Caco-2 (cell line): ENCODE data around the gene PPM1H. TPM values are rescaled to one million over a fixed set of nuclear protein-coding genes. Genes with fewer than 3 reads are reported as not detected.

ENCODE experiments used
- BruUV-seq: library from RNA; stranded (reverse); fragments of 400-500 nt; replicated peaks from 2 replicates; lab custom pipeline; 2021; lab: Mats Ljungman, UMichigan
- CTCF ChIA-PET: fragments of 300-600 bp; sonication (Branson Sonifier 250); formaldehyde crosslinking; loops from one replicate; lab custom pipeline; 2022; ENCODE audit warnings: antibody characterized with exemption; lab: Charles Lee
- POLR2A ChIA-PET: fragments of 300-600 bp; sonication (Branson Sonifier 250); formaldehyde crosslinking; loops from one replicate; lab custom pipeline; 2022; ENCODE audit warnings: antibody characterized with exemption; lab: Charles Lee
- DNase-seq, 2 experiments: peaks; one replicate each; pipeline versions ENCODE4 v3.0.0 to v3.0.0-alpha.2; 2020 to 2022
- H3K27me3 ChIP-seq: replicated peaks from 2 replicates; pipeline ENCODE4 v1.6.0; 2011; ENCODE audit warnings: low read length; ENCODE audit not compliant: control insufficient read depth, insufficient read depth
- H3K36me3 ChIP-seq: 2 replicates; pipeline ENCODE4 v1.5.1; 2011; ENCODE audit warnings: low read length; ENCODE audit not compliant: control insufficient read depth, insufficient read depth
- H3K4me1 ChIP-seq: fragments of 250-450 bp; sonication (Bioruptor Pico); 2 replicates; pipeline ENCODE4 v1.5.1; 2020; ENCODE audit warnings: mild to moderate bottlenecking
- H3K4me3 ChIP-seq: 2 replicates; pipeline ENCODE4 v1.5.1; 2011; ENCODE audit warnings: low read depth, mild to moderate bottlenecking, control low read depth, low read length
- H3K9me3 ChIP-seq: fragments of 250-450 bp; sonication (Bioruptor Pico); 2 replicates; pipeline ENCODE4 v1.5.1; 2020; ENCODE audit warnings: mild to moderate bottlenecking, moderate library complexity
- H3K27ac Mint-ChIP-seq: one replicate; pipeline ENCODE4 v1.8.0; 2022; ENCODE audit warnings: mixed read lengths; ENCODE audit not compliant: unreplicated experiment
- H3K27me3 Mint-ChIP-seq: one replicate; pipeline ENCODE4 v1.8.0; 2022; ENCODE audit warnings: mixed read lengths; ENCODE audit not compliant: insufficient read depth, unreplicated experiment
- H3K36me3 Mint-ChIP-seq: one replicate; pipeline ENCODE4 v1.8.0; 2022; ENCODE audit warnings: mild to moderate bottlenecking, mixed read lengths; ENCODE audit not compliant: insufficient read depth, unreplicated experiment
- H3K4me1 Mint-ChIP-seq: one replicate; pipeline ENCODE4 v1.8.0; 2022; ENCODE audit warnings: low read depth, mixed read lengths; ENCODE audit not compliant: unreplicated experiment
- H3K4me3 Mint-ChIP-seq: one replicate; pipeline ENCODE4 v1.8.0; 2022; ENCODE audit warnings: mild to moderate bottlenecking, moderate library complexity, mixed read lengths; ENCODE audit not compliant: unreplicated experiment
- H3K9me3 Mint-ChIP-seq: one replicate; pipeline ENCODE4 v1.8.0; 2022; ENCODE audit warnings: mixed read lengths; ENCODE audit not compliant: unreplicated experiment
- CTCF ChIP-seq, 2 experiments: fragments of 200-600 bp in 1 of 2; IDR thresholded peaks; 1 replicate in 1 of 2; 2 replicates in 1 of 2; pipeline versions ENCODE4 v1.5.1 to v1.8.0; 2011 to 2022; ENCODE audit warnings: antibody characterized with exemption in 1 of 2, control low read depth in 1 of 2, inconsistent platforms in 1 of 2, low read depth in 1 of 2, low read length in 1 of 2, mild to moderate bottlenecking in 1 of 2, moderate library complexity in 1 of 2; ENCODE audit not compliant: insufficient read depth in 1 of 2, severe bottlenecking in 1 of 2, unreplicated experiment in 1 of 2
- intact Hi-C: fragments of 100-400 bp; cut with micrococcal nuclease; formaldehyde crosslinking; loops from one replicate; pipeline ENCODE4 v1.10.0; 2022; ENCODE audit not compliant: unreplicated experiment
- total RNA-seq: library from RNA; stranded (reverse); gene quantifications from 2 replicates; pipeline ENCODE4 v1.2.3, GENCODE V29; 2022

Gene PPM1H
- total RNA-seq, 1 experiment from 2014 or later = 151 TPM

- H3K36me3 ChIP-seq = peaks cover 2% of the 10 kb centered on the region; the same call in 1 of the 2 replicates
- intact Hi-C loops = no loop called here
- Mint-ChIP-seq H3K9me3 (no peaks in the 10 kb centered on the region), H3K27me3 (no peaks in the 10 kb centered on the region), H3K36me3 (peaks cover 80% of the 10 kb centered on the region), H3K27ac (peak overlapping the region; percentile 80), H3K4me3 (no peak overlapping the region), H3K4me1 (peaks cover 56% of the 10 kb centered on the region)
- TF ChIP-seq CTCF (IDR thresholded peaks at IDR 0.05; ENCODE audit: insufficient read depth in 1 of 2, low read depth in 1 of 2, low read length in 1 of 2, severe bottlenecking in 1 of 2, unreplicated experiment in 1 of 2) = no peak
- DNase-seq = no peak
- no TSS peak for BruUV-seq
- CTCF ChIA-PET = no interaction called here
- H3K4me3 ChIP-seq = no peak overlapping the region
- H3K4me1 ChIP-seq = peaks cover 75% of the 10 kb centered on the region
- H3K27me3 ChIP-seq = no peaks in the 10 kb centered on the region
- POLR2A ChIA-PET = no interaction called here
- no peaks in the 10 kb centered on the region for H3K9me3 ChIP-seq
Observed at GRCh38 chr12:62724285-62724684, 210.7 kb downstream of the PPM1H start.

GRCh38 chr12:62722971-62723680 lies 211.8 kb downstream of the PPM1H start:
- POLR2A ChIA-PET = no interaction called here
- Histone ChIP-seq H3K4me1 (peaks cover 70% of the 10 kb centered on the region), H3K9me3 (no peaks in the 10 kb centered on the region), H3K4me3 (no peak overlapping the region), H3K27me3 (no peaks in the 10 kb centered on the region), H3K36me3 (peaks cover 2% of the 10 kb centered on the region; the same call in 1 of the 2 replicates)
- no peak for TF ChIP-seq CTCF (IDR thresholded peaks at IDR 0.05; ENCODE audit: insufficient read depth in 1 of 2, low read depth in 1 of 2, low read length in 1 of 2, severe bottlenecking in 1 of 2, unreplicated experiment in 1 of 2)
- intact Hi-C loops = no loop called here
- CTCF ChIA-PET = no interaction called here
- no TSS peak for BruUV-seq
- Mint-ChIP-seq H3K9me3 (no peaks in the 10 kb centered on the region), H3K4me1 (peaks cover 51% of the 10 kb centered on the region), H3K27me3 (no peaks in the 10 kb centered on the region), H3K36me3 (peaks cover 80% of the 10 kb centered on the region), H3K27ac (peak overlapping the region; percentile 80), H3K4me3 (no peak overlapping the region)
- DNase-seq = no peak

- ChIA-PET POLR2A (no interaction called here), CTCF (no interaction called here)
- H3K27ac Mint-ChIP-seq = peak overlapping the region; percentile 70
- no peak overlapping the region for H3K4me3 Mint-ChIP-seq
- H3K4me3 ChIP-seq = no peak overlapping the region
- no peak for DNase-seq
- no peaks in the 10 kb centered on the region for H3K9me3 Mint-ChIP-seq
- no peak for TF ChIP-seq CTCF (IDR thresholded peaks at IDR 0.05; ENCODE audit: insufficient read depth in 1 of 2, low read depth in 1 of 2, low read length in 1 of 2, severe bottlenecking in 1 of 2, unreplicated experiment in 1 of 2)
- no peaks in the 10 kb centered on the region for H3K27me3 ChIP-seq
- H3K27me3 Mint-ChIP-seq = no peaks in the 10 kb centered on the region
- peaks cover 46% of the 10 kb centered on the region for H3K4me1 Mint-ChIP-seq
- peaks cover 83% of the 10 kb centered on the region for H3K36me3 Mint-ChIP-seq
- BruUV-seq = no TSS peak
- peaks cover 50% of the 10 kb centered on the region for H3K4me1 ChIP-seq
- H3K9me3 ChIP-seq = no peaks in the 10 kb centered on the region
- intact Hi-C loops = no loop called here
- peaks cover 2% of the 10 kb centered on the region; the same call in 1 of the 2 replicates for H3K36me3 ChIP-seq
Observed at GRCh38 chr12:62720661-62721330, 214.2 kb downstream of the PPM1H start.
